ENCODE results near the gene KATNAL1.

Gene KATNAL1

GRCh38 chr13:30332456-30333143 is 25.2 kb upstream of the KATNAL1 start:
- no peak for DNase-seq (ENCODE audit: low spot score)

- no peak for DNase-seq (ENCODE audit: low spot score)
Measured at GRCh38 chr13:30331331-30331771, 24.0 kb upstream of the KATNAL1 start.

- no peak for DNase-seq (ENCODE audit: low spot score)
Measured at GRCh38 chr13:30329009-30329585, 21.7 kb upstream of the KATNAL1 start.

- DNase-seq (ENCODE audit: low spot score) = no peak
Measured at GRCh38 chr13:30325668-30326067, 18.3 kb upstream of the KATNAL1 start.

GRCh38 chr13:30323524-30323923 is 16.2 kb upstream of the KATNAL1 start:
- no peak for DNase-seq (ENCODE audit: low spot score)

- DNase-seq (ENCODE audit: low spot score) = no peak
Measured at GRCh38 chr13:30322428-30322827, 15.1 kb upstream of the KATNAL1 start.

GRCh38 chr13:30321256-30321655 is 13.9 kb upstream of the KATNAL1 start:
- DNase-seq (ENCODE audit: low spot score) = no peak

- no peak for DNase-seq (ENCODE audit: low spot score)
Measured at GRCh38 chr13:30319655-30320054, 12.3 kb upstream of the KATNAL1 start.

GRCh38 chr13:30319130-30319529 is 11.8 kb upstream of the KATNAL1 start:
- no peak for DNase-seq (ENCODE audit: low spot score)

- no peak for DNase-seq (ENCODE audit: low spot score)
Measured at GRCh38 chr13:30318026-30318425, 10.7 kb upstream of the KATNAL1 start.

GRCh38 chr13:30314562-30314961 is 7.2 kb upstream of the KATNAL1 start:
- no peak for DNase-seq (ENCODE audit: low spot score)

GRCh38 chr13:30314069-30314468 is 6.7 kb upstream of the KATNAL1 start:
- DNase-seq (ENCODE audit: low spot score) = no peak

GRCh38 chr13:30313311-30313710 is 6.0 kb upstream of the KATNAL1 start:
- no peak for DNase-seq (ENCODE audit: low spot score)

- DNase-seq (ENCODE audit: low spot score) = peak; percentile 44
Measured at GRCh38 chr13:30312904-30313303, 5.6 kb upstream of the KATNAL1 start.

GRCh38 chr13:30308548-30308947 is 1.2 kb upstream of the KATNAL1 start:
- DNase-seq (ENCODE audit: low spot score) = no peak

GRCh38 chr13:30307971-30308290 is 580 bp upstream of the KATNAL1 start:
- no peak for DNase-seq (ENCODE audit: low spot score)

GRCh38 chr13:30306762-30307193 is 573 bp downstream of the KATNAL1 start:
- peak; percentile 87 for DNase-seq (ENCODE audit: low spot score)

- DNase-seq (ENCODE audit: low spot score) = no peak
Measured at GRCh38 chr13:30305456-30305970, 1.8 kb downstream of the KATNAL1 start.

GRCh38 chr13:30303269-30303668 is 4.1 kb downstream of the KATNAL1 start:
- no peak for DNase-seq (ENCODE audit: low spot score)

GRCh38 chr13:30301827-30302226 is 5.5 kb downstream of the KATNAL1 start:
- no peak for DNase-seq (ENCODE audit: low spot score)

- DNase-seq (ENCODE audit: low spot score) = no peak
Measured at GRCh38 chr13:30300596-30300995, 6.8 kb downstream of the KATNAL1 start.

- DNase-seq (ENCODE audit: low spot score) = no peak
Measured at GRCh38 chr13:30299786-30300185, 7.6 kb downstream of the KATNAL1 start.

- no peak for DNase-seq (ENCODE audit: low spot score)
Measured at GRCh38 chr13:30295116-30295515, 12.2 kb downstream of the KATNAL1 start.

GRCh38 chr13:30294004-30294403 is 13.3 kb downstream of the KATNAL1 start:
- DNase-seq (ENCODE audit: low spot score) = no peak
